ENCODE results near the gene C14orf132. TPM values are rescaled to one million over a fixed set of nuclear protein-coding genes. Genes with fewer than 3 reads are reported as not detected.

Gene C14orf132
- total RNA-seq, 1 experiment from 2014 or later, result 12.5 TPM

- DNase-seq, result no peak
- Histone ChIP-seq H3K36me3 (replicated peaks; ENCODE audit: control insufficient read depth, insufficient read depth, low read length) (no peaks in the 10 kb centered on the region), H3K27me3 (ENCODE audit: control insufficient read depth, insufficient read depth, low read length) (no peaks in the 10 kb centered on the region; the same call in 1 of the 2 replicates), H3K4me3 (ENCODE audit: insufficient read depth, low read depth, low read length) (no peak overlapping the region)
Observed at GRCh38 chr14:96029089-96029645, 10.0 kb upstream of the C14orf132 start.

GRCh38 chr14:96030108-96030760 is 8.9 kb upstream of the C14orf132 start:
- H3K36me3 ChIP-seq (replicated peaks; ENCODE audit: control insufficient read depth, insufficient read depth, low read length), result no peaks in the 10 kb centered on the region
- DNase-seq, result no peak
- no peaks in the 10 kb centered on the region; the same call in 1 of the 2 replicates for H3K27me3 ChIP-seq (ENCODE audit: control insufficient read depth, insufficient read depth, low read length)
- no peak overlapping the region for H3K4me3 ChIP-seq (ENCODE audit: insufficient read depth, low read depth, low read length)

GRCh38 chr14:96031691-96032090 is 7.5 kb upstream of the C14orf132 start:
- H3K27me3 ChIP-seq (ENCODE audit: control insufficient read depth, insufficient read depth, low read length), result peaks cover 4% of the 10 kb centered on the region
- H3K36me3 ChIP-seq (replicated peaks; ENCODE audit: control insufficient read depth, insufficient read depth, low read length), result no peaks in the 10 kb centered on the region
- no peak overlapping the region for H3K4me3 ChIP-seq (ENCODE audit: insufficient read depth, low read depth, low read length)
- no peak for DNase-seq

- no peak for DNase-seq
- Histone ChIP-seq H3K36me3 (replicated peaks; ENCODE audit: control insufficient read depth, insufficient read depth, low read length) (no peaks in the 10 kb centered on the region), H3K27me3 (ENCODE audit: control insufficient read depth, insufficient read depth, low read length) (peaks cover 39% of the 10 kb centered on the region), H3K4me3 (ENCODE audit: insufficient read depth, low read depth, low read length) (no peak overlapping the region)
Observed at GRCh38 chr14:96035456-96035855, 3.7 kb upstream of the C14orf132 start.

GRCh38 chr14:96037891-96038557 is 1.1 kb upstream of the C14orf132 start:
- Histone ChIP-seq H3K27me3 (ENCODE audit: control insufficient read depth, insufficient read depth, low read length) (peaks cover 41% of the 10 kb centered on the region), H3K36me3 (replicated peaks; ENCODE audit: control insufficient read depth, insufficient read depth, low read length) (no peaks in the 10 kb centered on the region), H3K4me3 (ENCODE audit: insufficient read depth, low read depth, low read length) (no peak overlapping the region)
- peak; percentile 59 for DNase-seq

GRCh38 chr14:96038558-96038919 is 623 bp upstream of the C14orf132 start:
- Histone ChIP-seq H3K36me3 (replicated peaks; ENCODE audit: control insufficient read depth, insufficient read depth, low read length) (no peaks in the 10 kb centered on the region), H3K27me3 (ENCODE audit: control insufficient read depth, insufficient read depth, low read length) (peaks cover 41% of the 10 kb centered on the region), H3K4me3 (ENCODE audit: insufficient read depth, low read depth, low read length) (peak overlapping the region; percentile 86)
- DNase-seq, result peak; percentile 48

GRCh38 chr14:96039633-96040311 is 610 bp downstream of the C14orf132 start:
- Histone ChIP-seq H3K36me3 (replicated peaks; ENCODE audit: control insufficient read depth, insufficient read depth, low read length) (no peaks in the 10 kb centered on the region), H3K4me3 (ENCODE audit: insufficient read depth, low read depth, low read length) (peak overlapping the region; percentile 86), H3K27me3 (ENCODE audit: control insufficient read depth, insufficient read depth, low read length) (peaks cover 41% of the 10 kb centered on the region)
- DNase-seq, result peak; percentile 77

- DNase-seq, result no peak
- Histone ChIP-seq H3K4me3 (ENCODE audit: insufficient read depth, low read depth, low read length) (no peak overlapping the region), H3K27me3 (ENCODE audit: control insufficient read depth, insufficient read depth, low read length) (peaks cover 41% of the 10 kb centered on the region), H3K36me3 (replicated peaks; ENCODE audit: control insufficient read depth, insufficient read depth, low read length) (no peaks in the 10 kb centered on the region)
Observed at GRCh38 chr14:96040828-96041371, 1.7 kb downstream of the C14orf132 start.

GRCh38 chr14:96042248-96042930 is 3.2 kb downstream of the C14orf132 start:
- no peak for DNase-seq
- Histone ChIP-seq H3K27me3 (ENCODE audit: control insufficient read depth, insufficient read depth, low read length) (peaks cover 31% of the 10 kb centered on the region), H3K36me3 (replicated peaks; ENCODE audit: control insufficient read depth, insufficient read depth, low read length) (no peaks in the 10 kb centered on the region), H3K4me3 (ENCODE audit: insufficient read depth, low read depth, low read length) (no peak overlapping the region)

- Histone ChIP-seq H3K36me3 (replicated peaks; ENCODE audit: control insufficient read depth, insufficient read depth, low read length) (no peaks in the 10 kb centered on the region), H3K4me3 (ENCODE audit: insufficient read depth, low read depth, low read length) (no peak overlapping the region), H3K27me3 (ENCODE audit: control insufficient read depth, insufficient read depth, low read length) (no peaks in the 10 kb centered on the region)
- no peak for DNase-seq
Observed at GRCh38 chr14:96046630-96047029, 7.5 kb downstream of the C14orf132 start.

- DNase-seq, result no peak
- no peak overlapping the region for H3K4me3 ChIP-seq (ENCODE audit: insufficient read depth, low read depth, low read length)
- H3K27me3 ChIP-seq (ENCODE audit: control insufficient read depth, insufficient read depth, low read length), result no peaks in the 10 kb centered on the region
- H3K36me3 ChIP-seq (replicated peaks; ENCODE audit: control insufficient read depth, insufficient read depth, low read length), result no peaks in the 10 kb centered on the region
Observed at GRCh38 chr14:96047101-96047500, 7.9 kb downstream of the C14orf132 start.

- Histone ChIP-seq H3K27me3 (ENCODE audit: control insufficient read depth, insufficient read depth, low read length) (no peaks in the 10 kb centered on the region), H3K36me3 (replicated peaks; ENCODE audit: control insufficient read depth, insufficient read depth, low read length) (no peaks in the 10 kb centered on the region), H3K4me3 (ENCODE audit: insufficient read depth, low read depth, low read length) (no peak overlapping the region)
- no peak for DNase-seq
Observed at GRCh38 chr14:96049932-96050331, 10.8 kb downstream of the C14orf132 start.

GRCh38 chr14:96050482-96050881 is 11.3 kb downstream of the C14orf132 start:
- DNase-seq, result no peak
- no peaks in the 10 kb centered on the region for H3K27me3 ChIP-seq (ENCODE audit: control insufficient read depth, insufficient read depth, low read length)
- no peak overlapping the region for H3K4me3 ChIP-seq (ENCODE audit: insufficient read depth, low read depth, low read length)
- no peaks in the 10 kb centered on the region for H3K36me3 ChIP-seq (replicated peaks; ENCODE audit: control insufficient read depth, insufficient read depth, low read length)

- H3K27me3 ChIP-seq (ENCODE audit: control insufficient read depth, insufficient read depth, low read length), result no peaks in the 10 kb centered on the region
- no peak for DNase-seq
- H3K4me3 ChIP-seq (ENCODE audit: insufficient read depth, low read depth, low read length), result no peak overlapping the region
- H3K36me3 ChIP-seq (replicated peaks; ENCODE audit: control insufficient read depth, insufficient read depth, low read length), result no peaks in the 10 kb centered on the region
Observed at GRCh38 chr14:96051231-96051630, 12.1 kb downstream of the C14orf132 start.

Measured in H7 (cell line).